ENCODE results near the gene SLC27A4.
A peak's percentile ranks its signal among the peaks of the same experiment; 100 is the strongest.

The SLC27A4 gene

DNA sequence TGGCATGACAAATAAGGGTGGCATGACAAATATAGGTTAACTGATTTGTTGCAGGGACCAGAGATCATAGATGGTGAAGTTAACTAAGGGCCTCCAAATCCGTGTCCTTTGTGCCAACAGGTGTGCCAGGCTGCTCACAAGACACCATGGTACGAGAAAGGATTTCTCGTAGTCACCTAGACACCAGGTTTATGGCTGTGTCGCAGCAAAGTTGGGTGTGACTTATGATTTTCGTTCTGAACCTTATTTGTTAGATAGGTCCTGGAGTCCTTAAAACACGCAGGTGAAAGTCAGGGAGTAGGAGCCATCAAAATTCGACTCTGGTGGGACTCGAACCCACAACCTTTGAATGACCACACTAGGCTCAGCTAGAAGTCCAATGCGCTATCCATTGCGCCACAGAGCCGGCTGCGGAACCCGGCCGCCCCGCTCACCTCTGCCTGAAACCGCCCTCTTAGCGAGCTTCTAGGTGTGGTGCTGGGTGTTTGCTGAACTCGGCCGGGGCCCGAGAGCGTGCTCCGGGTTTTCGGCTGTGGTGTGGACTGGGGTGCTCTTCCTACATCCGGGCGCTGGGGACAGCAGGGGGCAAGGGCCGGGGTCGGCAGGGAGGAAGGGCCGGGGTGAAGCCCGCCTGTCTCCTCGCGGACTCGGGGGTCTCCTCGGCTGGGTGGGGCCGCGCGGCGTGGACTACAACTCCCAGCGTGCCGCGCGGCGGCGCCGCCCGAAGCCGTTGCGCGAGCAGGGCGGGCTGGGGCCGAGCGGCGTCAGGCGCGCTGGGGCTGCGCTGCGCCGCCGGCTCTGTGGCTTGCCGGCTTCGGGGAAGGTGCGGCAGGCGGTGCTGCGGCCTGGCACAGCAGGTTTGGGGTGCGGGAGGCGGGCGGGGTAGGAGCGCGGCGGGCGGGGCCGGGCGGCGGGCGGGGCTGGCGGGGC lies at the start of gene SLC27A4:
Gene SLC27A4 (plus strand): TSS at position 767 of the 930 bp plus-strand sequence. CDS start 2,606 bp downstream, outside the sequence.
- DNase-seq (ENCODE audit: low read depth): peak; percentile 75

GRCh38 chr9:128292009-128292408 lies 48.3 kb upstream of the SLC27A4 start:
- DNase-seq (ENCODE audit: low read depth): no peak

- DNase-seq (ENCODE audit: low read depth): no peak
Observed at GRCh38 chr9:128293091-128293490, 47.2 kb upstream of the SLC27A4 start.

GRCh38 chr9:128294142-128294541 lies 46.2 kb upstream of the SLC27A4 start:
- DNase-seq (ENCODE audit: low read depth): no peak

DNA sequence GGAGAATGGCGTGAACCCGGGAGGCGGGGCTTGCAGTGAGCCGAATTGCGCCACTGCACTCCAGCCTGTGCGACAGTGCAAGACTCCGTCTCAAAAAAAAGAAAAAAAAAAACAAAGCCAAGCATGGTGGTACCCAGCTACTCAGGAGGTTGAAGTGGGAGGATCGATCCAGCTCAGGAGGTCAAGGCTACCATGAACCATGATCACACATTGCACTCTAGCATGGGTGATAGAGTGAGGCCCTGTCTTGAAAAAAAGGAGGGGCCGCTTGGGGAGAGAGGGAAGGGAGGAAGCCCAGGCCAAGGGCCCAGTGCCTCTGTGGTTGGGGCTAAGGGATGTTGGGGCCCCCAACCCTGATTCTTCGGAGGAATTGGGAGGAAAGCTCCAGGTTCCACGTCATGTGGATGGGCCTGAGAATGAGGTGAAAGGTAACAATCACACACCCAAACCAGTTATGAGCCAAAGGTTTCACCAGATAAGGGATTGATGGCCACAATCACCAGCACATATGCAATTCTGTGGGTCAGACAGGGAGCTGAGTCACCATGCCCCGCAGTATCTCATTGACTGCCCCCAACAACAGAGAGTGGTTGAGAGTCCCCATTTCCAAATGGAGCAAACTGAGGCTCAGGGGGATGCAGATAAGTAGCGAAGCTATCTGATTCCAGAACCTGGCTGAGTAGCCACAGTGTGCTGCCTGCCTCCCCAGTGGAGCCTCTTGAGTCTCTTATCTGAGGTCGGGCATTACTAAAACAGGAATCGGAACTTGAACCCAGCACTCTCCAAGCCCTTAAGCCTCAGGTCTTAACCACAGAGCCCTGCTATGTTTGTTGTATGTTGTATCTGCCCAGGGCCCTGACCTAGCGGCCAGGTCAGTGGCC lies 43.7 kb upstream of the SLC27A4 start:
- no peak for DNase-seq (ENCODE audit: low read depth)

DNA sequence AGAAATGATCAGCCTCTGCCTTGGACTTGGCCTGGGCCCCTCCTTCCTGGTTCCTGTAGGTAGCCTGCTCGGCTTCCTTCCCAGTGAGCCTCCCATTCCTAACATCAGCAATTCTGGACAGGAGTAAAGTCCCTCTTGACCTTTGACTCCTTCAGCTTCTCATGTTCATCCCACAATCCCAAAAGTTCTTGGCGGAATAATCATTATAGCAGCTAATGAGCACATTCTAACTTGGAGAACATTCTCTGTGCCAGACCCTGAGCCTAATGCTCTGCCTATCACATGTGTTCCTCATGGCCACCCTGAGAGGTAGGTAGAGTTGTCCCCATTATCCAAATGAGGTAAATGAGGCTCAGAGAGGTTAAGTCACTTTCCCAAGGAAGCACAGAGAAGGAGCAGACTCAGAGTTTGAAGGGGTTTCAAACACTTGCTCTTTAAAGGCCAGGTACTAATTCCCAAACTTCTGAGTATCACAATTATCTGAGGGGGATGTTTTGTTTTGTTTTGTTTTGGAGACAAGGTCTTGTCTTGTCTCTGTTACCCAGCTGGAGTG lies 43.0 kb upstream of the SLC27A4 start:
- DNase-seq (ENCODE audit: low read depth): no peak

GRCh38 chr9:128298535-128299482 lies 41.5 kb upstream of the SLC27A4 start:
- no peak for DNase-seq (ENCODE audit: low read depth)

DNA sequence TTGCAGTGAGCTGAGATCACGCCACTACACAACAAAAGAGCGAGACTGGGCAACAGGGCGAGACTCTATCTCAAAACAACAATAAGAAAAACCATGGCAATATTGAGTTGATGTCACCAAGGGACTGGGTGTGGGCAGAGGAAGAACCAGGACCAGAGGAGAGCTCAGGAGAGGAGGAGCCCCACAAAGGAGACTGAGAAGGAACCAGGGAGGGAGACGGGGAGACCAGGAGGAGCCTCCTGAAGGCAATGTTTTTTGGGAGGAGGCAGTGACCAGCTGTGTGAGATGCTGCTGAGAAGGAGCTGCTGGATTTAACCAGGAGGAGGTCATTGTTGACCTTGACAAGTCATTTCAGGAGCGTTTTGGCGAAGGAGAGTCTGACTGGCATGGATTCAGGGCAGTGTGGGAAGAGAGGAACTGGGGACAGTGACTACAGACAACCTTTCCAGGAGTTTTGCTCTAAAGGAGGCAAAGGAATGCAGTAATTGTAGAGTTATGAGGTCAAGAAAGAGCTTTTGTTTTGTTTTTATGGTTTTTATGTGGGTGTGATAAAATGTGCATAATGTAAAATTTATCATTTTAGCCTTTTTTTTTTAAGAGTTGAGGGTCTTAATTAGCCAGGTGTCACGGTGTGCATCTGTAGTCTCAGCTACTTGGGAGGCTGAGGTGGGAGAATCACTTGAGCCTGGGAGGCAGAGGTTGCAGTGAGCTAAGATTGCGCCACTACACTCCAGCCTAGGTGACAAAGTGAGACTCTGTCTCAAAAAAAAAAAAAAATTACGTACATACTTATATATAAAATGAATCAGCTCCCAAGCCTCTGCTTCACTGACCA lies 36.0 kb upstream of the SLC27A4 start:
- DNase-seq (ENCODE audit: low read depth): no peak

GRCh38 chr9:128304971-128305288 lies 35.4 kb upstream of the SLC27A4 start:
- no peak for DNase-seq (ENCODE audit: low read depth)

DNA sequence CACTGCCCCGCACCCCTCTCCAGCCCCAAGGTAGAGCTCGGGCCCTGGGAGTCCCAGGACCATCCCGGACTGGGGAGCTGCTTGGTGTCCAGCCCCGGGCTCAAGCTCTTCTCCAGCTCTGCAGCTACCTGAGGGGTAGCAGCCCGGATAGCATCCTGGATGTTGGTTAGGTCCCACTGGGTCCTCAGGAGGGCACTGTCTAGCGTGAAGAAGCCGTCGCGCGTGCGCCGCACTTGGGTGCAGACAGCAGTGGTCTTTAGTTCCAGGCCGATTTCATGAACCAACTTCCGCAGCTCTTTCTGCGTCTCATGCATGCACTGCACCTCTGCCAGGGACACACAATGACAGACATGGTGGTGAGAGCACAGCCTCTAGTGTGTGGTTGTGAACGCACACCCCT lies 30.8 kb upstream of the SLC27A4 start:
- DNase-seq (ENCODE audit: low read depth): no peak

- DNase-seq (ENCODE audit: low read depth): no peak
Observed at GRCh38 chr9:128310461-128310860, 29.9 kb upstream of the SLC27A4 start.

DNA sequence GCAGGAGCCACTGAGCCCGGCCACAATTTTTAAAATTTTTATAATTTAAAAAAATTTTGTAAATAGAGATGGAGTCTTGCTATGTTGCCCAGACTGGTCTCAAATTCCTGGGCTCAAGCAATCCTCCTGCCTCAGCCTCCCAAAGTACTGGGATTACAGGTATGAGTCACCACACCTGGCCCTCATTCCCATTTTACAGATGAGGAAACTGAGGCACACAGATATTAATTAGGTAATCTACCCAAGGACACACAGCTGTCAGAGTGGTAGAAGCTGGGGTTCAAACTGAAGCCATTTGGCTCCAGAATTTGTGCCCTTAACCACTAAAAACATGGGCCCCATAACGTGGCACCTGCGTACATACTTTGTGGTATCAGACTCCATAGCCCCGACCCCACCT lies 25.6 kb upstream of the SLC27A4 start:
- DNase-seq (ENCODE audit: low read depth): no peak

- DNase-seq (ENCODE audit: low read depth): no peak
Observed at GRCh38 chr9:128316421-128316820, 23.9 kb upstream of the SLC27A4 start.

GRCh38 chr9:128317629-128318028 lies 22.7 kb upstream of the SLC27A4 start:
- no peak for DNase-seq (ENCODE audit: low read depth)

DNA sequence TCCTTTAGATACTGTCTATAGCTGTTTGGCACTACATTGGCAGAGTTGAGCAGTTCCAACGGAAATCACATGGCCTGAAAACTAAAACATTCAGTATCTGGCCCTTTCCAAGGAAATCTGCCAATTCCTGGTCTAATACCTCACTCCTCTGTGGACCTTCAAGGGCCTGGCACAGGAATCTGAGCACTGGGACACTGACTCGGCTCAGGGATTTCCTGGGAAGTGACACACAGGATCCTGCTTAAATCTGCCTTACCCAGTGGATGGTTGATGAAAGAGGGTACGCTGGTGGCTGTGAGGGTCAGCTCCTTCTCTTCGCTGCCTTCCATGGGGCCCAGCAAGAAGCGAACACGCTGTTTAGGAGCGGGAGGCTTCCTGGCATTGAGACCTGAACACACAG lies 19.0 kb upstream of the SLC27A4 start:
- DNase-seq (ENCODE audit: low read depth): no peak

DNA sequence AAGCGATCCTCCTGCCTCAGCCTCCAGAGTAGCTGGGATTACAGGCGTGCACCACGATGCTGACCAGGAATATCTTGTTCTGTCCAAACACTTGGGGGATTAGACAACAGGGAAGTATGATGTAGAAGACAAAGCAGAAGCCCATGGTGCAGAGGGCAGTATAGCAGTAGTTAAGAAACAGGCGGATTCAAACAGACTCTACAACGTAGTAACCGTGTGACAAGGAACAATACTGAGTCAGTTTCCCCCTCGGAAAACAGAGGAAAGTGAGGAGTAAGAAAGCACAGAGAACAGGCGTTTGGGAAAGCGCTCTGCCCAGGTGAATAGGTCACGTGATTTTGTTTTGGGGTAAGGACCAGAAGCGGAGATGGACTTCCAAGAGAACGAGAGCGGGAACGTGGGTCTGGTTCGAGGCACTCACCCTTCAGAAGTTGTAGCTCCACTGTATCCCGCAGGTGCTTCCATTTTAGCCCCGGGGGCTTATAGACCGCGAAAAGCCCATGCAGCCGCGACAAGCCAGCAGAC lies 18.4 kb upstream of the SLC27A4 start:
- DNase-seq (ENCODE audit: low read depth): no peak

DNA sequence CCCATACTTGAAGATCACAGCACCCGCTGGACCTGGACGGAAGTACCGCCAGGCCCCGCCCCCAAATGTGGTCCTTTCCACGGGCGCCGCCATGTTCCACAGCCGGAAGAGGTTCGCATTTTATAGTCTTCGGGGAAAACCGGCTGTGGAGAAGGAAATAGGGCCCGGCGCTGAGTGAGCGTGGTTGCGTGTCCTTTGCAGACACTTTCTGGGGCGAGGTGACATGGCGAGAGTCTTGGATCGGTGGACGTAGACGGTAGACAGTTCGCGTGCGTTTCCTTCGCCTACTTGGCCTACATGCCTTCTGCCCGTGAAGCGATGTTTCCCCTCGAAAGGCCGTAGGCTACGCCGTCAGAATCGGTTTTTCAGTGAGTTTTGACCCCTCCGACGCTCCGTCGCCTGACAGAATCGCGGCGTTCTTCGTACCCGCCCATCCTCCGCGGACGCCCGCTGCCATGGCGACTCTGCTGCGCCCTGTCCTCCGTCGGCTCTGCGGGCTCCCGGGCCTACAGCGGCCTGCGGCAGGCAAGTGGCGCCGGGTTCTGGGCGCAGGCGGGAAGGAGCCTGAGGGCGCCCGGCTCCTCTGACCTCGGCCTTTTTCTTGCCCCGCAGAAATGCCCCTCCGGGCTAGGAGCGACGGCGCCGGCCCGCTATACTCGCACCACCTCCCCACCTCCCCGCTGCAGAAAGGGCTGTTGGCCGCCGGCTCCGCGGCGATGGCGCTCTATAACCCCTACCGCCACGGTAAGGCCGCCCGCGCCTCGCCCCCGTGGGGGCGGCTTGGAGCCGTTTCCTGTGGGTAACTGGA lies 17.7 kb upstream of the SLC27A4 start, which contains the start of the genes COQ4 and TRUB2:
Gene COQ4 (plus strand): TSS at position 436 of the 808 bp plus-strand sequence. CDS start 20 bp downstream, at position 456.
Gene TRUB2 (minus strand): TSS at position 44 of the 808 bp plus-strand sequence. CDS start 39 bp downstream, at position 5.
- peak; percentile 90 for DNase-seq (ENCODE audit: low read depth)

DNA sequence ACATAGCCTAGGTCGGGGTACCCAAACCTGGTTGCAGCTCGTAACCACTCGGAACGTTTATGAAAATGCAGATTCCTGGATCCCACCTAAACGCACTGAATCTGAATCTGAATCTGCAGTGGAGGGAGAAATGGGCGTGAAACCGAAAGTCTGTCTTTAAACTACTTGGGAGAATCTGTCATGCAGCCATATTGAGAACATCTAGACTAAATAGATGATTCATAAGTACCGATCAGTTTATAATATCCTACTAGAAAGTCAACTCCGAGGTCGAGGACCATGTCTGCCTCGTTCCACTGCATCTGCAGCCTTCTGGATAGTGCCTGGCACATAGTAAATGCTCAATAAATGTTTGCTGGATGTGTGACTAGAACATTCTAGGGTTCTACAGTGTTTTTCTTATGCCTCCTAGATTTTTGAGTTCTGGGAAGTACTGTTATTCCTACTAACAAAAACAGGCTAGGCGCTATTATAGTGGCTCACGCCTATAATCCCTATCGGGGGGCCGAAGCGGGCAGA lies 17.1 kb upstream of the SLC27A4 start:
- DNase-seq (ENCODE audit: low read depth): no peak

DNA sequence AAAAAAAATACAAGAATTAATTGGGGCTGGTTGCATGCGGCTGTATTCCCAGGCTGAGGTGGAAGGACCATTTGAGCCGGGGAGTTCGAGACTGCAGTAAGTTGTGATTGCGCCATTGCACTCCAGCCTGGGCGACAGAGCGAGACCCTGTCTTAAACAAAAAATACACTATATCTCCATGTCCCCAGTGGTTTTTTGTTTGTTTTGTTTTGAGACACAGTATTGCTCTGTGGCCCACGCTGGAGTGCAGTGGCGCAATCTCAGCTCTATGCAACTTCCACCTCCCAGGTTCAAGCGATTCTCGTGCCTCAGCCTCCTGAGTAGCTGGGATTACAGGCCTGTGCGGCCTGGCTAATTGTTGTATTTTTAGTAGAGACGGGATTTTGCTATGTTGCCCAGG lies 16.5 kb upstream of the SLC27A4 start:
- DNase-seq (ENCODE audit: low read depth): no peak
